IMR-90 (cell line): ENCODE measurements around the gene BTRC. TPM values are rescaled to one million over a fixed set of nuclear protein-coding genes. Genes with fewer than 3 reads are reported as not detected.
A peak's percentile ranks its signal among the peaks of the same experiment; 100 is the strongest.

Source experiments
- ATAC-seq: fragments of 200-7000 bp; cut with Tn5 transposase; 2 replicates; pipeline ENCODE4 v1.9.1; 2020; ENCODE audit warnings: low read depth, mild to moderate bottlenecking, moderate library complexity
- BruUV-seq: library from RNA; stranded (reverse); fragments of 400-500 nt; replicated peaks from 2 replicates; lab custom pipeline; 2021; lab: Mats Ljungman, UMichigan
- CTCF ChIA-PET: fragments of 300-600 bp; formaldehyde crosslinking; extraction: SDS; loops from one replicate; lab custom pipeline; 2021; ENCODE audit warnings: antibody characterized with exemption; lab: Yijun Ruan, JAX
- POLR2A ChIA-PET: fragments of 300-600 bp; sonication (Branson Sonifier 250); formaldehyde crosslinking; loops from one replicate; lab custom pipeline; 2022; ENCODE audit warnings: antibody characterized with exemption; ENCODE audit not compliant: unreplicated experiment; lab: Charles Lee
- DNase-seq: peaks from one replicate; pipeline ENCODE4 v3.0.0; 2013
- H2AFZ ChIP-seq: replicated peaks from 2 replicates; pipeline ENCODE3; 2013; ENCODE audit warnings: low read length, mild to moderate bottlenecking; ENCODE audit not compliant: poor library complexity
- H2AK5ac ChIP-seq: 2 replicates; pipeline ENCODE4 v1.6.1; 2013; ENCODE audit warnings: low read depth, low read length, inconsistent platforms
- H2AK9ac ChIP-seq: replicated peaks from 2 replicates; pipeline ENCODE3; 2013; ENCODE audit warnings: mild to moderate bottlenecking, low read depth, low read length, moderate library complexity; ENCODE audit not compliant: poor library complexity
- H2BK120ac ChIP-seq: 2 replicates; pipeline ENCODE4 v1.6.1; 2013; ENCODE audit warnings: low read depth, low read length, inconsistent platforms
- H2BK15ac ChIP-seq: 3 replicates; pipeline ENCODE4 v1.6.1; 2013; ENCODE audit warnings: low read depth, low read length, inconsistent platforms
- H2BK20ac ChIP-seq: 2 replicates; pipeline ENCODE4 v1.6.1; 2013; ENCODE audit warnings: low read depth, mild to moderate bottlenecking, inconsistent platforms, low read length, moderate library complexity
- H2BK5ac ChIP-seq: 2 replicates; pipeline ENCODE4 v1.6.1; 2013; ENCODE audit warnings: mild to moderate bottlenecking, low read depth, low read length, inconsistent platforms; ENCODE audit not compliant: poor library complexity, severe bottlenecking
- H3K14ac ChIP-seq: replicated peaks from 2 replicates; pipeline ENCODE4 v1.6.1; 2013; ENCODE audit warnings: low read depth, low read length, inconsistent platforms
- H3K18ac ChIP-seq: 2 replicates; pipeline ENCODE4 v1.6.1; 2013; ENCODE audit warnings: low read depth, low read length, control low read depth
- H3K23ac ChIP-seq: 2 replicates; pipeline ENCODE4 v1.6.1; 2013; ENCODE audit warnings: low read depth, low read length, inconsistent platforms
- H3K27ac ChIP-seq: 2 replicates; pipeline ENCODE4 v1.5.1; 2013; ENCODE audit warnings: mild to moderate bottlenecking, control low read depth, low read length; ENCODE audit not compliant: insufficient read depth
- H3K27me3 ChIP-seq: 2 replicates; pipeline ENCODE4 v1.6.1; 2013; ENCODE audit warnings: low read length; ENCODE audit not compliant: control insufficient read depth, insufficient read depth
- H3K36me3 ChIP-seq: 2 replicates; pipeline ENCODE4 v1.6.1; 2013; ENCODE audit warnings: low read length, mixed read lengths; ENCODE audit not compliant: control insufficient read depth, insufficient read depth
- H3K4ac ChIP-seq: 2 replicates; pipeline ENCODE4 v1.6.1; 2013; ENCODE audit warnings: low read depth, low read length, inconsistent platforms
- H3K4me1 ChIP-seq: 2 replicates; pipeline ENCODE4 v1.6.1; 2013; ENCODE audit warnings: low read length, mixed read lengths; ENCODE audit not compliant: control insufficient read depth, insufficient read depth
- H3K4me2 ChIP-seq: 2 replicates; pipeline ENCODE4 v1.6.1; 2013; ENCODE audit warnings: low read depth, mild to moderate bottlenecking, control low read depth, low read length, moderate library complexity
- H3K4me3 ChIP-seq: 2 replicates; pipeline ENCODE4 v1.5.1; 2013; ENCODE audit warnings: low read depth, mild to moderate bottlenecking, control low read depth, low read length, moderate library complexity; ENCODE audit not compliant: insufficient read depth
- H3K56ac ChIP-seq: 2 replicates; pipeline ENCODE4 v1.6.1; 2013; ENCODE audit warnings: low read length, inconsistent platforms; ENCODE audit not compliant: insufficient read depth; ENCODE audit errors: extremely low read depth
- H3K79me1 ChIP-seq, 2 experiments: 2 replicates each; pipeline ENCODE4 v1.6.1; 2013; ENCODE audit warnings: low read length in 2 of 2, inconsistent platforms in 1 of 2, low read depth in 1 of 2
- H3K9ac ChIP-seq: 2 replicates; pipeline ENCODE4 v1.6.1; 2013; ENCODE audit warnings: low read depth, low read length, control low read depth
- H3K9me1 ChIP-seq: 2 replicates; pipeline ENCODE4 v1.6.1; 2013; ENCODE audit warnings: low read length, inconsistent platforms; ENCODE audit not compliant: insufficient read depth
- H3K9me3 ChIP-seq: 2 replicates; pipeline ENCODE4 v1.6.1; 2013; ENCODE audit warnings: low read length; ENCODE audit not compliant: control insufficient read depth, insufficient read depth
- H4K20me1 ChIP-seq: 2 replicates; pipeline ENCODE4 v1.6.1; 2013; ENCODE audit warnings: low read length, inconsistent platforms; ENCODE audit not compliant: insufficient read depth
- H4K5ac ChIP-seq: 2 replicates; pipeline ENCODE4 v1.6.1; 2013; ENCODE audit warnings: mild to moderate bottlenecking, low read depth, low read length, control low read depth
- H4K8ac ChIP-seq, 2 experiments: 2 replicates each; pipeline ENCODE4 v1.6.1; 2013; ENCODE audit warnings: low read depth in 2 of 2, low read length in 2 of 2, control low read depth in 1 of 2, inconsistent platforms in 1 of 2
- H4K91ac ChIP-seq: 2 replicates; pipeline ENCODE4 v1.6.1; 2013; ENCODE audit warnings: low read depth, low read length, inconsistent platforms; ENCODE audit not compliant: insufficient read depth
- BHLHE40 ChIP-seq: fragments of 150-350 bp; IDR thresholded peaks from 2 replicates; pipeline ENCODE4 v1.6.1; 2016; ENCODE audit warnings: mild to moderate bottlenecking, low read depth, low read length
- CEBPB ChIP-seq: IDR thresholded peaks from 2 replicates; pipeline ENCODE4 v1.6.1; 2012; ENCODE audit warnings: low read depth, low read length, improper control_type of control experiment
- CHD1 ChIP-seq: IDR thresholded peaks from 2 replicates; pipeline ENCODE4 v1.6.1; 2012; ENCODE audit warnings: low read depth, low read length, improper control_type of control experiment
- MAFK ChIP-seq: IDR thresholded peaks from 2 replicates; pipeline ENCODE4 v1.6.1; 2012; ENCODE audit warnings: low read depth, low read length, improper control_type of control experiment
- MAZ ChIP-seq: IDR thresholded peaks from 2 replicates; pipeline ENCODE4 v1.6.1; 2012; ENCODE audit warnings: low read depth, mild to moderate bottlenecking, low read length, improper control_type of control experiment, moderate library complexity, borderline replicate concordance
- MXI1 ChIP-seq: IDR thresholded peaks from 2 replicates; pipeline ENCODE4 v1.6.1; 2012; ENCODE audit warnings: low read depth, mild to moderate bottlenecking, low read length, moderate library complexity, borderline replicate concordance
- NFE2L2 ChIP-seq: fragments of 150-350 bp; IDR thresholded peaks from 2 replicates; pipeline ENCODE4 v1.6.1; 2016; ENCODE audit warnings: low read depth, mild to moderate bottlenecking, low read length
- POLR2A ChIP-seq: IDR thresholded peaks from 2 replicates; pipeline ENCODE4 v1.6.1; 2012; ENCODE audit warnings: mild to moderate bottlenecking, low read depth, low read length
- RCOR1 ChIP-seq: IDR thresholded peaks from 2 replicates; pipeline ENCODE4 v1.6.1; 2012; ENCODE audit warnings: mild to moderate bottlenecking, low read length, improper control_type of control experiment; ENCODE audit not compliant: insufficient replicate concordance
- RFX5 ChIP-seq: IDR thresholded peaks from 2 replicates; pipeline ENCODE4 v1.8.0; 2012; ENCODE audit warnings: low read depth, mild to moderate bottlenecking, low read length, moderate library complexity
- WGBS, 2 experiments: methylation state at CpG; one replicate each; pipeline versions ENCODE4 v1.1.5 to v1.1.7; 2013; ENCODE audit warnings: missing lambda C conversion rate in 2 of 2; ENCODE audit not compliant: insufficient read length in 1 of 2; ENCODE audit errors: extremely low coverage in 2 of 2; 5-methylcytosine and 5-hydroxymethylcytosine counted together
- dilution Hi-C: fragments of 300-500 bp; cut with HindIII; formaldehyde crosslinking; loops from one replicate; pipeline ENCODE4 v1.14.3; 2018; ENCODE audit warnings: low sequenced_read_pairs; ENCODE audit not compliant: unreplicated experiment
- in situ Hi-C: fragments of 300-500 bp; cut with MboI; formaldehyde crosslinking; loops from 3 replicates; pipeline ENCODE4 v1.14.3; 2019; ENCODE audit warnings: low sequenced_read_pairs, inconsistent platforms, mixed read lengths
- intact Hi-C: fragments of 100-400 bp; cut with micrococcal nuclease; formaldehyde crosslinking; loops from 2 replicates; pipeline ENCODE4 v1.10.0; 2022
- polyA plus RNA-seq, 3 experiments: library from polyadenylated mRNA; depleted of rRNA; stranded (reverse); fragments of >200 nt; gene quantifications; 2 replicates each; pipeline ENCODE4 v1.2.3, GENCODE V29; 2012; ENCODE audit warnings: low replicate concordance in 1 of 3
- total RNA-seq: library from RNA; depleted of rRNA; stranded (reverse); fragments of >200 nt; gene quantifications from 2 replicates; pipeline ENCODE4 v1.2.3, GENCODE V29; 2012
- TF ChIP-seq, protein P1 (sequence below): fragments of 150-350 bp; IDR thresholded peaks from 2 replicates; pipeline ENCODE4 v1.6.1; 2016; ENCODE audit warnings: low read depth, mild to moderate bottlenecking, low read length, moderate library complexity, borderline replicate concordance

Gene BTRC
- total and polyA plus RNA-seq, 2 of the 4 experiments (the other 2 are of a cell fraction): 7.7 to 8.4 TPM

DNA sequence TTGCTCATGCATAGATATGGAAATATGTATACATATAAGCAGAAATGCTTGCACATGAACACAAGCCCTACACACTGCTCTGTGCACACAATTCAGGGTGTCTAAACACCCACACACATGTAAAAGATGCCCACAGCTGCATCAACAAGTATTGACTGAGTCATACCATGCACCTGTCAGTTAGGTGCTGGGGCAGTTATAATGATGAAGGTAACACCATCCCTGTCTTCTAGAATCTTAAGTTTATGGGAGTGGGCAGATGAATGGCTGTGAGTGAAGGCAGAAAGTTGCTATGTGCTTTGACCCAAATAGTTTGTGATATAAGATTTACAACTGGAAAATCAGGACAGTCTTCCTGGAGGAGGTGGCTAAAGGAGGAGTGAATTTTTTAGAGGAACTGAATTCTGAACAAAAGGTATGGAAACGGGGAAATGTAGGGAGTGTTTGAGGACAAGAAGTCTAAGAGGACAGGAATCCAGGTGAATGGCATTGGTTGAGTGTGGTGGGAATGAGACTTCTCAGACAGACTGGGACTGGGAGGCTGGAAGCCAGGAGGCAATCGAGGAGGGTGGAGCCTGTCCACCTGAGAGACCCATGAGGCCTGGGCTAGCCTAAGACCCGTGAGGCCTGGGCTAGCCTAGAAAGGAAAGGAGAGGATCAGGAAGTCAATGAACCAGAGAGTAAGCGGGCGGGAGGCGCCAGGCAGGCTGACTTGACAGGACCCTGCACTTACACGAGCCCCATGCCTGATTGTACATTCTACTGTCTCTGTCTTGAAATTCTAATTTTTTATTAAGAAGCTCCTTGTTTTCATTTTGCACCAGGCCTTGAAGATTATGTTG is 213.4 kb downstream of the BTRC start:
- Histone ChIP-seq H4K5ac (no peak overlapping the region), H3K9me3 (peaks cover under 1% of the 10 kb centered on the region; the same call in 1 of the 2 replicates), H3K18ac (no peak overlapping the region), H3K79me1 (no peaks in the 10 kb centered on the region), H3K23ac (0 out of 2 replicates have a peak overlapping the region, but pooled peaks have one; percentile 8), H3K4ac (no peak overlapping the region), H3K4me1 (peaks cover 6% of the 10 kb centered on the region), H2BK5ac (no peak overlapping the region), H3K9ac (no peak overlapping the region), H2AK5ac (no peak overlapping the region), H2BK20ac (no peak overlapping the region), H3K4me3 (no peak overlapping the region), H4K8ac (no peak overlapping the region), H3K9me1 (no peaks in the 10 kb centered on the region; the same call in 1 of the 2 replicates), H3K27ac (no peak overlapping the region), H2AK9ac (no peak overlapping the region), H3K56ac (no peak overlapping the region), H3K27me3 (peaks cover 46% of the 10 kb centered on the region), H3K14ac (no peak overlapping the region), H4K91ac (no peak overlapping the region), H3K36me3 (no peaks in the 10 kb centered on the region), H3K4me2 (no peak overlapping the region), H2BK15ac (no peak overlapping the region), H2BK120ac (no peak overlapping the region), H4K20me1 (no peaks in the 10 kb centered on the region), H2AFZ (no peak overlapping the region)
- POLR2A ChIA-PET: no interaction called here
- CTCF ChIA-PET: interaction anchor here (1.6 kb wide), 1 partner anchor 354 kb away, joined by 8 read pairs; no protein-coding TSS in a partner anchor
- dilution Hi-C loops: no loop called here
- DNase-seq: no peak
- in situ Hi-C loops: no loop called here
- BruUV-seq: no TSS peak
- no peak for ATAC-seq
- intact Hi-C loops: no loop called here
- WGBS, 2 experiments: 80% methylated on average over 1 of the region's 7 CpGs; no CpG with 5 or more reads in 1 of the 2 experiments
- TF ChIP-seq RFX5 (no peak), CHD1 (no peak), MXI1 (no peak), MAZ (no peak), BHLHE40 (no peak), POLR2A (no peak), CEBPB (no peak), MAFK (no peak), NFE2L2 (no peak), RCOR1 (no peak)
- TF ChIP-seq, protein P1, sequence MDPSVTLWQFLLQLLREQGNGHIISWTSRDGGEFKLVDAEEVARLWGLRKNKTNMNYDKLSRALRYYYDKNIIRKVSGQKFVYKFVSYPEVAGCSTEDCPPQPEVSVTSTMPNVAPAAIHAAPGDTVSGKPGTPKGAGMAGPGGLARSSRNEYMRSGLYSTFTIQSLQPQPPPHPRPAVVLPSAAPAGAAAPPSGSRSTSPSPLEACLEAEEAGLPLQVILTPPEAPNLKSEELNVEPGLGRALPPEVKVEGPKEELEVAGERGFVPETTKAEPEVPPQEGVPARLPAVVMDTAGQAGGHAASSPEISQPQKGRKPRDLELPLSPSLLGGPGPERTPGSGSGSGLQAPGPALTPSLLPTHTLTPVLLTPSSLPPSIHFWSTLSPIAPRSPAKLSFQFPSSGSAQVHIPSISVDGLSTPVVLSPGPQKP: no peak
